ENCODE data around the gene DOCK8.
"Not testable (repeated sequence)": the region's sequence is repeated elsewhere in the genome, so short reads cannot be mapped to it uniquely, and the experiment has no call there.

The DOCK8 gene

GRCh38 chr9:373759-374206 is 159.1 kb downstream of the DOCK8 start:
- DNase-seq = no peak

GRCh38 chr9:374736-375135 is 160.1 kb downstream of the DOCK8 start:
- peak; percentile 92 for DNase-seq

DNA sequence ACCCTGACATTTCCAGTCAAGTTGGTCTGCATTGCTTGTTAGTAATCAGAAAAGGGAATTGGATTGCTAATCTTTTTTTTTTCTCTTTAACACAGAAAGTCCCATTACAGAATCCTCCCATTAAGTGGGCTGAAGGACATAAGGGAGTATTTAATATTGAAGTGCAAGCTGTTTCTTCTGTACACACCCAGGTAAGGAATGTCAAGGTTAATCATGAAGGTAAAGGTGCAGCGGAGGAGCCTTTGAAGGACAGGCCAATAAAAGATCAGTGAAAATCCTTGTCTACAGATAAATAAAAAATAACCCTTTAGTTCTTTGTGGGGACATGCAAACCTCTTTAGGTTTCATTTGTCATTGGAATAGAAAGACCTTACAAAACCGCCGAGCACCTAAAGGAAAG is 161.4 kb downstream of the DOCK8 start:
- DNase-seq = no peak

GRCh38 chr9:378263-378662 is 163.6 kb downstream of the DOCK8 start:
- DNase-seq = no peak

- DNase-seq = no peak
Measured at GRCh38 chr9:382383-382782, 167.7 kb downstream of the DOCK8 start.

GRCh38 chr9:385818-386398 is 171.2 kb downstream of the DOCK8 start:
- DNase-seq = peak; percentile 80

DNA sequence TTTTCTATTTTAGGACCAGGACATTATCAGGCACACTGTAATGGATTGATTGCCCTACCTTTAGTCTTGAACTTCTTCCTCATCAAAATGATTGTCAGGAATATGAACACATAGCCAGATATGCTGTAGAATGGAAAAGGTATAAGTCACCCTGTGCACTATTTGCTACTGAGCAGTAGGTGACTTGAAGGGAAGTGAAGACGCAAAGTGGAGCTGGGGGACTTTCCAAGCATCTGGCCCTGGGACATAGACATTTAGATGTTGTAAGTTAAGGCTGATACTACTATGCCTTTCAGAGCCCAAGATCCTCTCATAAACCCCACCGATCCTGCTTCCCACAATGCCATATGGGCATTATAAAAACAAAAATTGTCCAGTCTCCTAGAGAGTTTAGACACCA is 174.5 kb downstream of the DOCK8 start:
- no peak for DNase-seq

DNA sequence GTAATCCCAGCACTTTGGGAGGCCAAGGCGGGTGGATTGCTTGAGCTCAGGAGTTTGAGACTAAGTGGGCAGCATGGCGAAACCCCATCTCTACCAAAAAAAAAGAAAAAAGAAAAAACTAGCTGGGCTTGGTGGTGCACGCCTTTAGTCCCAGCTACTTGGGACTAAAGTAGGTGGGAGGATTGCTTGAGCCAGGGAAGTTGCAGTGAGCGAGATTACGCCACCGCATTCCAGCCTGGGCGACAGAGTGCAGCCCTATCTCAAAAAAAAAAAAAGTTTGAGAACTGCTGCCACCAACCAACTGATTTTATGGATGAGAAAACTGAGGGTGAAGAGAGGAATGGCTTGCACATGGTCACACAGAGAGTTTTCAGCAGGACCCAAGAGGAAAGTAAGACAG is 175.1 kb downstream of the DOCK8 start:
- no peak for DNase-seq

DNA sequence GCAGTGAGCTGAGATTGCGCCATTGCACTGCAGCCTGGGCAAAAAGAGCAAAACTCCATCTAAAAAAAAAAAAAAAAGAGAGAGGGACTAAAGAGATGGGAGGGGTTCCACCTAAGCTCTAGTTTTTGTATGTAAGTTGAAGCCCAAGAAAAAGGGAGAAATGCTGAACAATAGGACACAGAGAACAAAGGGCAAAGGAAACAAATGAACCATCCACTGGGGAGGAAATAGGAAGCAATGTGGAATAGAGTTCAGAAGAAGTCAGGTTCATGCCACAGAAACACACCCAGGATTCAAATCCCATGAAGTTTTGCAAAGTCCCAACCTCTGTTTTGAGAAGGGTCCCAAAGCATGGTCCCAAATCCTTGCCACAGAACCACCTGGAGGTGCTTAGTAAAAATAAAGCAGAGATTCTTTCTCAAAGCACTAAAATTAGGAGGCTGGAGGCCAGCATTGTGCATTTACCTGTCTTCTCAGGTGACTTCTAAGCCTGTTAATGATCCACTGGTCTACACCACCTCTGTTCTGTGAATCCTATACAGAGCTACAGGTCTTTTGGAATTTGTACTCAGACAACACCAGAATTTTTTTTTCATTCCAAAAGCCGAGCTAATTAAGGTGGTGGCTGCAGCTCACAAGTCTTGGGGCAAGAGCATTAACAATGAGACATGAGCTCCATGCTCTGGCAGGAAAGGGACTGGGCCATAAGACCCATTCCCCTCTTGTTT is 177.6 kb downstream of the DOCK8 start:
- no peak for DNase-seq

DNA sequence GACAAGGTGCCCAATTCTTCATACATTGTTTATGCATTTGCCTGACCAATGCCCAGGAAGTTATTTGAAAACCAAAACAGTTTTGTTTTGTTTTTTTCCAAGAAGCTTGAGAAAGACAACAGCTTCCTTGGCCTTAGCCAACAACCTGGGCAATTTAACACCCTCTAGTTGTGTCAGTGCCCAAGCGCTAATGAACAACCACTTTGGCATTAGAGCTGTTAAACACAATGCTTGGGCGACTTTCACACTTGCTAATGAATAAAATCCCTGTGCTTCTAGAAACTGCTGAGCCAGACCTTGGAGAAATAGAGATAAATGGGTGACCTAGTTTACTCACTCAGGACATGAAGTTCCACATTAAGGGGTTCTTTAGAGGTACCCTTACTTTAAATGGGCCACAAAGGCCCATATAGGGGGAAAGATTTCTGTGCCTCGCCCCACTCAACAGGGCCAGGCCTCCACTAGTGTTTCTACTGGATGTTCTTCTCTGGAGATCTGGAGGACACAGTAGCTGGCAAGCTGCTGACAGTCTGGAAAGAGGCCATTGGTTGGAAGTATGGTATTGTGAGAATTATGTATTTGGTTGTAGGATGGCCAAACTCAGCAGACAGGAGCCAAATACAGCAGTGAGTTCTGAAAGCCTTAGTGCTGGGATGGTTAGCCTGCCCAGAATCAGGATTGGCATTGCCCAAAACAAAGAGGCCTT is 179.8 kb downstream of the DOCK8 start:
- DNase-seq = no peak

- DNase-seq = no peak
Measured at GRCh38 chr9:396396-396795, 181.7 kb downstream of the DOCK8 start.

- no peak for DNase-seq
Measured at GRCh38 chr9:398085-398484, 183.4 kb downstream of the DOCK8 start.

DNA sequence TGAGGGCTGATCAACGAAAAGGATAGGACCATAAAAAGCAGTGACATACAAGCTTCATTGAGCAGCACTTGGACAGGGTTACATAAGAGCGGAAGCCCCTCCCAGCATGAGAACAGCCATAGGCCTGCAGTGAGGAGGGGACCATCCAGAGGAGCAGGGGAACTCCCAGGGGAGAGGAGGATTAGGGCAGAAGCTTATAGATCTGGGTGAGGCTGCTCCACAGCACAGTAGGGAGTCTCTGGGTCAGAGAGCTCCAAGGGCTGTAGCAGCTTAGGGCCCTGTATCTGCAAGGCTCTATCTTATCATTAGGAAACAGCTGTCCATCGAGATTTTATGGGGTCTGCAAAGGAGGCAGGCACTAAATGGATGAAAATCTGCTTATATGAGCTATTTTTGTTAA is 186.6 kb downstream of the DOCK8 start:
- no peak for DNase-seq

DNA sequence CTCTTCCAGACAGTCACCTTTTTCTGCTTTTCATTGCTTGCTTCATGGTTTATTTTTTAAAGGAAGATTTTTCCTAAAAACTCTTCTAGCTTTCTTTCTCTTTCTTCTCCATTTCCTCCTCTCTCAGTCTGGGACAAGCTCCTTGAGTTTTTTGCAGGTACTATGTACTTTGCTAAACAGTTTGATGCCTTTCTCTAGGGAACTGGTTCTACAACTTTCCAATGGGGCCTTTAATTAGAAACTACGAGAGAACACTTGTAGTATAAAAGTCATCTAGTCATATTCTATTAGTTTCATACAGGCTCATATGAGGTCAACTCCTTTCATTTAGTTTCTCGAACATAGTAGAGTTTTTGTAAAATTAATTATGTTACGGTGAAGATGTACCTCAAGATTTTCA is 189.6 kb downstream of the DOCK8 start:
- no peak for DNase-seq

- DNase-seq = no peak
Measured at GRCh38 chr9:405341-405740, 190.7 kb downstream of the DOCK8 start.

DNA sequence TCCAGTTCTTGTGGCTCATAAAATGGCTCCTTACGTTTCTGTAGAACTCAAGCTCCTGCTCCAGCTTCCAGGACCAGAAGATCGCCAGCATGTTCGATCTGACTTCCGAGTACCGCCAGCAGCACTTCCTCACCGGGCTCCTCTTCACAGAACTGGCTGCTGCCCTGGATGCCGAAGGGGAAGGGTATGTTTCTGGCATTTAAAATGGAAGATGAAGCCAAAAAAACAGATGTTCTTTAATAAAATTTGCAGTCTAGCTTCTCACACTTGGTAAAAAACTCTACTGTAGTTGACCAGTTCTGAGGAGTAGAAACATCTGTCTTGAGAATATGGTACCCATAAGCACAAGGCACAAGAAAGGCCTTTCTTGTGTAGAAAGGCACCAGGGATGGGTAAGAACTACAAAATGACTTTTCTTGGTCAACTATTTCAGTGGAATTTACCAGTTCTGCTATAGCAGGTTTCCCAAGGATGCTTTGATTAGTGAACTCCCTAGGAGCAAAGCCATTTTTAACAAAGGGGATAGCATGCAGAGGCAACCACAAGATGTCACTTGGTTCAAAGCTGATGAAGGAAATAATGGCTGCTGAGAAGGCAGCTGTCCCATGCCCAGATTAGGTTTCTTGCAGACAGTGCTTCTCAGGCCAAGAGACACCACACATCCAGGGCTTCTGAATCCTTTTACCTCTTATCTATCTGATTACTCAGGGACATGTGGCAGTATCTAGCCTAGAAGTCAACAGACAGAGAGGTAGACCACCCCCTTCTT is 192.4 kb downstream of the DOCK8 start:
- DNase-seq = peak; percentile 30

DNA sequence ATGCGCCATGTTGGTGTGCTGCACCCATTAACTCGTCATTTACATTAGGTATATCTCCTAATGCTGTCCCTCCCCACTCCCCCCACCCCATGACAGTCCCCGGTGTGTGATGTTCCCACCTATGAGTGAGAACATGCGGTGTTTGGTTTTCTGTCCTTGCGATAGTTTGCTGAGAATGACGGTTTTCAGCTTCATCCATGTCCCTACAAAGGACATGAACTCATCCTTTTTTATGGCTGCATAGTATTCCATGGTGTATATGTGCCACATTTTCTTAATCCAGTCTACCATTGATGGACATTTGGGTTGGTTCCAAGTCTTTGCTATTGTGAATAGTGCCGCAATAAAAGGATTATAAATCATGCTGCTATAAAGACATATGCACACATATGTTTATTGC is 195.0 kb downstream of the DOCK8 start:
- DNase-seq = not testable (repeated sequence)

GRCh38 chr9:414595-414994 is 199.9 kb downstream of the DOCK8 start:
- DNase-seq = no peak

DNA sequence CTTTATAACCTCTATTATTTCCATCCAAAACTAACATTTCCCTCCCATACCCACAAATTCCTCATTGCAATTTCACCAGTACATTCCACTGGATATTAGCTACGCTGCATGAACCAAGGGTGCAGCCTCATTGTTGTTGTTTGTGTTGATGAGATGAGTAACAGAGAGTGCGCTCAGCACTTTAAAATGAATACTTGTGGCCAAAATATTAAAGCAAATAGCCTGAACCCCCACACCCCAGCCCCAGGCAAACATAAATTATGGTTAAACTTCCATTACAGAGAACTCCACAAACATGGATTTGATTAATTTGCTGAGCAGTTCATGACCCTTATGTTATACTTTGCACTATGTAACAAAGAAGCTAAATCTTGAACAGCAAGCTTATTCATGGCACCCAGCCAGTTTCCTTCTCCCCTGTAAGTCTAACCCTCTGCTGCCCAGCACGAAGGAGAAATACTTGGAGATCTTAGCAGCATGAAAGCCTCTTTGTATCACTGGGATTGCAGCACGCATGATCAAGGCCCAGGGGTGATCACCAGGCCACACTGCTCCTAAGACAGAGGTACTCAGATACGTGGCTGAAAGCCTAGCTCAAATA is 205.0 kb downstream of the DOCK8 start:
- DNase-seq = no peak

- no peak for DNase-seq
Measured at GRCh38 chr9:421896-422295, 207.2 kb downstream of the DOCK8 start.

- no peak for DNase-seq
Measured at GRCh38 chr9:426264-426663, 211.6 kb downstream of the DOCK8 start.

- DNase-seq = no peak
Measured at GRCh38 chr9:426976-427375, 212.3 kb downstream of the DOCK8 start.

- DNase-seq = no peak
Measured at GRCh38 chr9:431701-432100, 217.0 kb downstream of the DOCK8 start.
